Muscle layer of colon (tissue), 2 donors: ENCODE data around the gene PRSS8.
"Not testable (repeated sequence)": the region's sequence is repeated elsewhere in the genome, so short reads cannot be mapped to it uniquely, and the experiment has no call there.

Experiments used
- H3K27ac ChIP-seq: one replicate; pipeline ENCODE4 v1.7.0; 2013; ENCODE audit warnings: low read depth, mild to moderate bottlenecking, low read length, moderate library complexity
- H3K27me3 ChIP-seq, 2 donors: one replicate each; pipeline ENCODE4 v1.7.0; 2013; ENCODE audit warnings: low read length in 2 of 2, mild to moderate bottlenecking in 2 of 2; ENCODE audit not compliant: insufficient read depth in 2 of 2, control insufficient read depth in 1 of 2
- H3K36me3 ChIP-seq: one replicate; pipeline ENCODE4 v1.7.0; 2013; ENCODE audit warnings: mild to moderate bottlenecking, low read length; ENCODE audit not compliant: insufficient read depth
- H3K4me1 ChIP-seq: one replicate; pipeline ENCODE4 v1.7.0; 2013; ENCODE audit warnings: mild to moderate bottlenecking, low read length; ENCODE audit not compliant: insufficient read depth
- H3K4me3 ChIP-seq, 2 donors: one replicate each; pipeline ENCODE4 v1.7.0; 2013; ENCODE audit warnings: low read length in 2 of 2, low read depth in 1 of 2, mild to moderate bottlenecking in 1 of 2, moderate library complexity in 1 of 2
- H3K9ac ChIP-seq: one replicate; pipeline ENCODE4 v1.7.0; 2013; ENCODE audit warnings: low read length
- H3K9me3 ChIP-seq: one replicate; pipeline ENCODE4 v1.7.0; 2013; ENCODE audit warnings: mild to moderate bottlenecking, low read length
- donor health status: abdominal sarcoma.
- donor health status: Adenocarcinoma of cecum.

PRSS8 gene

GRCh38 chr16:31167315-31167714, 31.8 kb upstream of the PRSS8 start:
- no peaks in the 10 kb centered on the region for H3K9me3 ChIP-seq
- no peaks in the 10 kb centered on the region for H3K27me3 ChIP-seq
- H3K9ac ChIP-seq = no peak overlapping the region
- H3K36me3 ChIP-seq = no peaks in the 10 kb centered on the region
- H3K4me3 ChIP-seq = no peak overlapping the region
- no peaks in the 10 kb centered on the region for H3K4me1 ChIP-seq
- no peak overlapping the region for H3K27ac ChIP-seq

GRCh38 chr16:31157136-31157535, 21.6 kb upstream of the PRSS8 start:
- H3K27me3 ChIP-seq = no peaks in the 10 kb centered on the region
- H3K36me3 ChIP-seq = no peaks in the 10 kb centered on the region
- no peak overlapping the region for H3K9ac ChIP-seq
- no peak overlapping the region for H3K27ac ChIP-seq
- H3K4me1 ChIP-seq = no peaks in the 10 kb centered on the region
- H3K4me3 ChIP-seq = no peak overlapping the region
- no peaks in the 10 kb centered on the region for H3K9me3 ChIP-seq

GRCh38 chr16:31150976-31151375, 15.4 kb upstream of the PRSS8 start:
- H3K4me1 ChIP-seq, H3K27ac ChIP-seq, H3K36me3 ChIP-seq, H3K9me3 ChIP-seq, H3K4me3 ChIP-seq, H3K9ac ChIP-seq: not testable (repeated sequence)
- peaks cover 4 to 12% of the 10 kb centered on the region in 2 donors for H3K27me3 ChIP-seq

- Histone ChIP-seq H3K27ac (no peak within 1 kb of the TSS), H3K9ac (no peak within 1 kb of the TSS), H3K4me3 (no peak within 1 kb of the TSS)
Observed at GRCh38 chr16:31149894-31150890, 14.7 kb upstream of the PRSS8 start, which contains the start of gene PRSS36. Gene PRSS36 (minus strand): TSS chr16:31150066. CDS start chr16:31150035, 31 bp downstream.

GRCh38 chr16:31149332-31149731, 13.8 kb upstream of the PRSS8 start:
- Histone ChIP-seq H3K9me3 (no peaks in the 10 kb centered on the region), H3K4me3 (no peak overlapping the region), H3K27me3 (peaks cover 4 to 12% of the 10 kb centered on the region in 2 donors), H3K27ac (no peak overlapping the region), H3K36me3 (no peaks in the 10 kb centered on the region), H3K4me1 (no peaks in the 10 kb centered on the region), H3K9ac (no peak overlapping the region)

More at GRCh38 chr16:31149894-31150890, 14.7 kb upstream of the PRSS8 start, which contains the start of gene PRSS36:
- Histone ChIP-seq H3K9me3 (no peaks in the 10 kb centered on the region), H3K27me3 (peaks cover 4 to 12% of the 10 kb centered on the region in 2 donors), H3K4me1 (no peaks in the 10 kb centered on the region), H3K36me3 (no peaks in the 10 kb centered on the region)

GRCh38 chr16:31148896-31149295, 13.4 kb upstream of the PRSS8 start:
- no peak overlapping the region for H3K9ac ChIP-seq
- H3K4me1 ChIP-seq = no peaks in the 10 kb centered on the region
- no peaks in the 10 kb centered on the region for H3K9me3 ChIP-seq
- H3K27me3 ChIP-seq = peaks cover 4 to 12% of the 10 kb centered on the region in 2 donors
- H3K27ac ChIP-seq = no peak overlapping the region
- no peak overlapping the region for H3K4me3 ChIP-seq
- H3K36me3 ChIP-seq = no peaks in the 10 kb centered on the region

GRCh38 chr16:31148281-31148728, 12.8 kb upstream of the PRSS8 start:
- Histone ChIP-seq H3K4me1 (no peaks in the 10 kb centered on the region), H3K36me3 (no peaks in the 10 kb centered on the region), H3K4me3 (no peak overlapping the region), H3K27me3 (peaks cover 4 to 12% of the 10 kb centered on the region in 2 donors), H3K9ac (no peak overlapping the region), H3K9me3 (no peaks in the 10 kb centered on the region), H3K27ac (no peak overlapping the region)

GRCh38 chr16:31147574-31147973, 12.0 kb upstream of the PRSS8 start:
- Histone ChIP-seq H3K4me1 (no peaks in the 10 kb centered on the region), H3K27me3 (peaks cover 4 to 12% of the 10 kb centered on the region in 2 donors), H3K9me3 (no peaks in the 10 kb centered on the region), H3K9ac (no peak overlapping the region), H3K27ac (no peak overlapping the region), H3K4me3 (no peak overlapping the region), H3K36me3 (no peaks in the 10 kb centered on the region)

GRCh38 chr16:31145398-31145990, 10.0 kb upstream of the PRSS8 start:
- Histone ChIP-seq H3K9ac (no peak overlapping the region), H3K27me3 (peaks cover 4 to 12% of the 10 kb centered on the region in 2 donors), H3K4me1 (peaks cover 14% of the 10 kb centered on the region)

GRCh38 chr16:31144418-31144817, 8.9 kb upstream of the PRSS8 start:
- H3K4me3 ChIP-seq = not testable (repeated sequence)

More at GRCh38 chr16:31145398-31145990, 10.0 kb upstream of the PRSS8 start:
- H3K27ac ChIP-seq = no peak overlapping the region
- no peaks in the 10 kb centered on the region for H3K36me3 ChIP-seq
- H3K4me3 ChIP-seq = no peak overlapping the region
- H3K9me3 ChIP-seq = no peaks in the 10 kb centered on the region

GRCh38 chr16:31143694-31144148, 8.2 kb upstream of the PRSS8 start:
- Histone ChIP-seq H3K4me3 (no peak overlapping the region), H3K36me3 (no peaks in the 10 kb centered on the region), H3K27ac (no peak overlapping the region), H3K9me3 (no peaks in the 10 kb centered on the region), H3K4me1 (peaks cover 14% of the 10 kb centered on the region), H3K9ac (no peak overlapping the region), H3K27me3 (peaks cover 4 to 12% of the 10 kb centered on the region in 2 donors)

More at GRCh38 chr16:31144418-31144817, 8.9 kb upstream of the PRSS8 start:
- not testable (repeated sequence) for H3K9ac ChIP-seq, H3K9me3 ChIP-seq, H3K27ac ChIP-seq, H3K36me3 ChIP-seq
- Histone ChIP-seq H3K27me3 (peaks cover 4 to 12% of the 10 kb centered on the region in 2 donors), H3K4me1 (peaks cover 14% of the 10 kb centered on the region)
